Muscle of leg (tissue), 11 donors: ENCODE data around the gene DNASE1L1. TPM values are rescaled to one million over a fixed set of nuclear protein-coding genes. Genes with fewer than 3 reads are reported as not detected.
"Not testable (repeated sequence)": the region's sequence is repeated elsewhere in the genome, so short reads cannot be mapped to it uniquely, and the experiment has no call there.

Experiments used
- DNase-seq: peaks from one replicate; pipeline ENCODE4 v3.0.0; 2013
- H3K27ac ChIP-seq: one replicate; pipeline ENCODE4 v1.5.1; 2013; ENCODE audit warnings: mild to moderate bottlenecking, low read length, control low read depth
- H3K27me3 ChIP-seq: one replicate; pipeline ENCODE4 v1.6.1; 2013; ENCODE audit warnings: low read length; ENCODE audit not compliant: control insufficient read depth, insufficient read depth
- H3K36me3 ChIP-seq: one replicate; pipeline ENCODE4 v1.6.1; 2013; ENCODE audit warnings: low read length; ENCODE audit not compliant: control insufficient read depth, insufficient read depth
- H3K4me1 ChIP-seq: one replicate; pipeline ENCODE4 v1.6.1; 2013; ENCODE audit warnings: low read length; ENCODE audit not compliant: control insufficient read depth, insufficient read depth
- H3K4me3 ChIP-seq: one replicate; pipeline ENCODE4 v1.5.1; 2013; ENCODE audit warnings: low read length, control low read depth
- H3K9me3 ChIP-seq: replicated peaks from 2 replicates; pipeline ENCODE4 v1.6.1; 2013; ENCODE audit warnings: low read depth, low read length; ENCODE audit not compliant: control insufficient read depth
- WGBS: methylation state at CpG from one replicate; pipeline ENCODE4 v1.1.5; 2013; ENCODE audit warnings: missing lambda C conversion rate; ENCODE audit not compliant: insufficient coverage; 5-methylcytosine and 5-hydroxymethylcytosine counted together
- polyA plus RNA-seq, 8 donors: library from polyadenylated mRNA; unstranded; fragments of 120-200 nt; gene quantifications; one replicate each; pipeline versions ENCODE4 v1.2.1 to v1.2.3, GENCODE V29; 2013; ENCODE audit warnings: inconsistent platforms in 1 of 8, low replicate concordance in 1 of 8; ENCODE audit not compliant: insufficient read length in 8 of 8, insufficient read depth in 1 of 8
- total RNA-seq: library from RNA; stranded (reverse); fragments of 120-200 nt; gene quantifications from one replicate; pipeline ENCODE4 v1.2.4, GENCODE V29; 2013

The DNASE1L1 gene
- total and polyA plus RNA-seq, 9 donors, result 17.8 to 38.7 (median 32.6) TPM

DNA sequence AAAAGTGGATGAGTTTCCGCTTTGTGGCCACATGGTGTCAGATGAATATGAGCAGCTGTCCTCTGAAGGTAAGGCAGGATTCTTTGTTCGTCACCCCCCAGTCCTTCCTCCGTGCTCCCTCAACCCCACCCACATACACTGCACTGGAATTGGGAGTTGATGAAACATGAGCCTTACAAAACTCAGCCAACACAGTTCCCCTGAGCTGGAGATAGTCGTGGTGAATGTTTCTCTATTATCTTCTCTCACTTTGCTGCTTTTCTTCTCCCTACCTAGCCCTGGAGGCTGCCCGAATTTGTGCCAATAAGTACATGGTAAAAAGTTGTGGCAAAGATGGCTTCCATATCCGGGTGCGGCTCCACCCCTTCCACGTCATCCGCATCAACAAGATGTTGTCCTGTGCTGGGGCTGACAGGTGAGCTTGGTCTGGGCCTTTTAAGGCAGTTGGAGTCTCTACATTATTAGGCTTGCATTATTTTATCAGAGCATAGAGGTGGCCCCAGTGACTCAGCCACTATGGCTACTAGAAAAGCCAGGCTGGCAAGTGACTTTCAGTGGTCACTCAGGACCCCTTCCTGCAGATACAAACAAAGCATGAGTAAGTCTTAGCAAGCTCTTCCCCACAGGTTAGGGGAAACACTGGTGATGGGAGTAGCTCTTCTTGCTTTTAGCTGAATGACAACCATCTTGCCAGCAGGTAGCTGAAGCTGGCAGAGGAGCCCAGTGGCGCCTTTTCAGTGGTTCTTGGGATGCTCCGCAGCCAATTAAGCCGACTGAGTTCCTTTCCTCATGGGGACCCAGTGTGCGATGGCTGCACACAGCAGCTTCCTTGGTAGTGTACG lies 9.3 kb downstream of the DNASE1L1 start:
- 86% methylated on average over 2 of the region's 14 CpGs for WGBS

DNA sequence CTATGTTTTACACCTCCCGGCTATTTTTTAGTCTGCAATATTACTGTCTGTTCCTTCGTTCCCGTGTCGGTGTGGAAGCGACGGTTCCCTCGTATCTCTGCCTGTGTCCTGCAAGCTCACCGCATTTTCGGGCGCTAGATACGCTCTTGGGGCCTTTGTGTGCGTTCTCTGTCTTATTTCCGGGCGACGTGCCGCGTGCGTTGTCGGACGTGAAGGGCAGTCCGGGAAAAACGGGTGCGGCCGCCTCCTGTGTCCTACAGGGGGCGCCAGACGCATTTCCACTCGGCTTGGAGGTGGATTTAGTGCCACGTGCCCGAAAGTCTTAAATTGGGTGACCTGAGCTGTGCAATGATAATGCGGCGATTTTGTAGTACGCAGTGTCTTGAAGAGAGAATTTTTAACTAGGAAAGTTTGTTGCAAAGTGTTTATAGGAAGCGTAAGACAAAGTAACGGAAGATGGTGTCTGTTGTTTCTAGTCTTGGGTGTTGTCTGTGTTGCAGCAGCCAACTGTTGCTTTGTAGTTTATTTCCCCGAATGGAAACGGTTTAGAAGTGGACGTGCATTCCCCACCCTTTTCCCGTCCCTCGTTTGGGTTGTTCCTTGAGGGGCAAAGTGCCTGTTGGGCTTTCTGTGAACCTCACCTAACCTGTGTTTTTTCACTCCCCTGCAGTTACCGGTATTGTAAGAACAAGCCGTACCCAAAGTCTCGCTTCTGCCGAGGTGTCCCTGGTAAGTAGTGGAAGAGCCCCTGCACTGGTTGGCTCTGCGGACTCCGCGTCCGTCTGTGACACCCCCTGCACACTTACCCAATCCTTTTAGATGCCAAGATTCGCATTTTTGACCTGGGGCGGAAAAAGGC lies 10.2 kb downstream of the DNASE1L1 start:
- H3K36me3 ChIP-seq, result peaks cover 26% of the 10 kb centered on the region
- H3K27me3 ChIP-seq, result no peaks in the 10 kb centered on the region
- 44% methylated on average over 39 of the region's 49 CpGs for WGBS
- H3K4me1 ChIP-seq, result peaks cover 13% of the 10 kb centered on the region
- H3K4me3 ChIP-seq, result peak overlapping the region; percentile 89
- DNase-seq, result peak; percentile 92
- peak overlapping the region; percentile 100 for H3K27ac ChIP-seq
- no peaks in the 10 kb centered on the region for H3K9me3 ChIP-seq

More for the DNA sequence above, 9.3 kb downstream of the DNASE1L1 start:
- Histone ChIP-seq H3K27me3 (no peaks in the 10 kb centered on the region), H3K4me1 (peaks cover 13% of the 10 kb centered on the region), H3K27ac (peak overlapping the region; percentile 100), H3K9me3 (no peaks in the 10 kb centered on the region), H3K4me3 (peak overlapping the region; percentile 89), H3K36me3 (peaks cover 26% of the 10 kb centered on the region)
- peak; percentile 18 for DNase-seq

DNA sequence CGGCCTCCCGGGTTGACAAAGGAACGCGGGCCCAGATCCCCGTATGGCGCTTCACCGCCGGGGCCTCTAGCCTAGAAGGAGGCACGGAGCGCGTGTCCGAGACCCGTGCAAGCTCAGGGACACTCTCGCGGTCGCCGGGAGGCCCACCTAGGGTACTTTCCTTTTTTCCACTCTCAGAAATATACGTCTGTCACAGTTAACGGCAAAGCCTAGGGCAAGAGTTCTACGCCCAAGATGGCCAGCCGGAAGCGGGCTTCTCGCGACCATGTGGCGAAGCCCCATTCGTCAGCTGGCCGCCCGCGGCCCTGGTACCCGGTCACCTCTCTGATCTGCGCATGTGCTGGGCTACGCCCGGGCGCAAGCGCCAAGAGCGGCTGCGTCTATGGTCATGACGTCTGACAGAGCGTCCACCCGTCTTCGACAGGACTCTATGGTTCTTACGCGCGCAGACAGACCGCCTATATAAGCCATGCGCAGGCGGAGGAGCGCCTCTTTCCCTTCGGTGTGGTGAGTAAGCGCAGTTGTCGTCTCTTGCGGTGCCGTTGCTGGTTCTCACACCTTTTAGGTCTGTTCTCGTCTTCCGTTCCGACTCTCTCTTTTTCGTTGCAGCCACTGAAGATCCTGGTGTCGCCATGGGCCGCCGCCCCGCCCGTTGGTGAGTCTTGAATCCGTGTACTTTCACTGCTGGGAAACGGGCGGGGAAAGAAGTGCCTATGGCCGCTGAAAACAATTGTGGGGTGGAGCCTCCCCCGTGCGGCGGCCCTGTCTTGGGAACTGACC lies 11.0 kb downstream of the DNASE1L1 start, which contains the start of gene RPL10:
TSS of gene RPL10 (plus strand) at position 490 of the 780 bp plus-strand sequence. CDS start at position 633, 143 bp downstream.
- H3K36me3 ChIP-seq, result peaks cover 26% of the 10 kb centered on the region
- peak; percentile 98 for DNase-seq
- no peaks in the 10 kb centered on the region for H3K9me3 ChIP-seq
- no peaks in the 10 kb centered on the region for H3K27me3 ChIP-seq
- H3K4me1 ChIP-seq, result peaks cover 13% of the 10 kb centered on the region
- peak within 1 kb of the TSS; percentile 89 for H3K4me3 ChIP-seq
- H3K27ac ChIP-seq, result peak within 1 kb of the TSS; percentile 100
- 35% methylated on average over 63 of the region's 69 CpGs for WGBS

- peak overlapping the region; percentile 56 for H3K4me3 ChIP-seq
- no peaks in the 10 kb centered on the region for H3K27me3 ChIP-seq
- H3K27ac ChIP-seq, result peak overlapping the region; percentile 100
- peak; percentile 84 for DNase-seq
- H3K36me3 ChIP-seq, result peaks cover 26% of the 10 kb centered on the region
- no peaks in the 10 kb centered on the region for H3K9me3 ChIP-seq
- 35% methylated on average over 50 of the region's 53 CpGs for WGBS
- peaks cover 13% of the 10 kb centered on the region for H3K4me1 ChIP-seq
Observed at GRCh38 chrX:154396973-154397887, 11.8 kb downstream of the DNASE1L1 start.

DNA sequence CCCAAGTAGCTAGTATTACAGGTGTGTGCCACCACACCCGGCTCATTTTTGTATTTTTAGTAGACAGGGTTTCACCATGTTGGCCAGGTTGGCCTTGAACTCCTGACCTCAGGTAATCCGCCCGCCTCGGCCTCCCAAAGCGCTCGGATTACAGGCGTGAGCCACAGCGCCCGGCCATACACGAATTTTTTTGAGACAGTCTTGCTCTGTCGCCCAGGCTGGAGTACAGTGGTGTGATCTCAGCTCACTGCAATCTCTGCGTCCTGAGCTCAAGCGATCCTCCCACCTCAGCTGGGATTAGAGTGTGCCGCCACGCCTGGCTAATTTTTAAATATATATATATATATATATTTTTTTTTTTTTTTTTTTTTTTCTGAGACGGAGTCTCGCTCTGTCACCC lies 12.7 kb downstream of the DNASE1L1 start:
- peak; percentile 1 for DNase-seq
- H3K27ac ChIP-seq, H3K27me3 ChIP-seq, H3K4me3 ChIP-seq, H3K9me3 ChIP-seq: not testable (repeated sequence)
- peaks cover 25% of the 10 kb centered on the region for H3K36me3 ChIP-seq
- H3K4me1 ChIP-seq, result peaks cover 13% of the 10 kb centered on the region
- WGBS, result 90% methylated on average over 6 of the region's 17 CpGs

- not testable (repeated sequence) for H3K27me3 ChIP-seq, H3K36me3 ChIP-seq, H3K4me1 ChIP-seq, DNase-seq, H3K4me3 ChIP-seq, H3K9me3 ChIP-seq
- no CpG with 5 or more reads among the region's 121 CpGs for WGBS
- peak overlapping the region; percentile 67 for H3K27ac ChIP-seq
Observed at GRCh38 chrX:154389812-154390747, 19.0 kb downstream of the DNASE1L1 start.

DNA sequence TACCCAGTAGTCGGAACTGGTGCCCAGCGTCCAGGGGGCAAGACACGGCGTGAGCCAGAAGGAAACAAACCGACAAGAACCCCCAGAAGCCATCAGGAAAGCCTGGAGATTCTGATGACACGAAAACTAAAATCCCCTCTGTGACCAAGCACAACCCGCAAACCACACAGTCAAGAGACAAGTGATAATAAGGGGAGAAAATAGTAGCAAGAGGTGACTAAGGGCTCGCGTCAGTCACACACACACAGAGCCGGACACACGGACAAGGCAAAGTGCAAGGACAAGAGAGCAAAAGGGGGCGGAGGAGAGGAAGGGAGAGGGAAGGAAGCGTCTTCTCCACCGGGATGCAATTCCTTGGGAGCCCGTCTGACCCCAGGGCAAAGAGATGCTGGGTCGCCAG lies 20.4 kb downstream of the DNASE1L1 start:
- no CpG with 5 or more reads among the region's 16 CpGs for WGBS
- H3K27me3 ChIP-seq, H3K4me1 ChIP-seq, H3K36me3 ChIP-seq, H3K9me3 ChIP-seq, H3K4me3 ChIP-seq, DNase-seq, H3K27ac ChIP-seq: not testable (repeated sequence)

GRCh38 chrX:154388094-154388493 lies 21.0 kb downstream of the DNASE1L1 start:
- H3K4me1 ChIP-seq, H3K27me3 ChIP-seq, H3K27ac ChIP-seq, H3K9me3 ChIP-seq, H3K4me3 ChIP-seq, DNase-seq, H3K36me3 ChIP-seq: not testable (repeated sequence)
- WGBS, result no CpG with 5 or more reads among the region's 20 CpGs
